CD4-positive, alpha-beta T cell treated with Interleukin-6 for 4 hours (primary cell): ENCODE measurements around the gene TGFBR3.
"Not testable (repeated sequence)": the region's sequence is repeated elsewhere in the genome, so short reads cannot be mapped to it uniquely, and the experiment has no call there.

Experiments
- DNase-seq: peaks from one replicate; pipeline ENCODE4 v3.0.0-alpha.2; 2020; ENCODE audit warnings: mixed read lengths

The TGFBR3 gene

DNA sequence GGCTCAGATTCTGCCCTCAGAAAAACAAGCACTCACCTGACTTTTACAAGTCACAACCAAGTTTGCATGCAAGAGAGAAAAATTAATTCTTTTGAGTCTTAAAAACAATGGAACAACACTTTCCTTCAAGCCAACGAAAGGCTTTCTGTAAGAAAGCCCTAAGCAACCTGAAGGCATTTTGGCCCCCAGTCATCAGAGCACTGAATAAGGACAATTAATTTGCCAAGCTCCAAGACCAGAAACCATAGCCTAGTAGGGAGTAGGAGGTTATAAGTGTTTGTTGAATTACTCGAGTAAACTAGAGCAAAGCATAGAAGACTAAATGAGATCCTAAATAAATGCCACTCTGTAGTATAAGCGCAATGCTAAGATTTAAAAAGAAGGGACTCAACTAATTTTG is 4.7 kb downstream of the TGFBR3 start:
- no peak for DNase-seq

DNA sequence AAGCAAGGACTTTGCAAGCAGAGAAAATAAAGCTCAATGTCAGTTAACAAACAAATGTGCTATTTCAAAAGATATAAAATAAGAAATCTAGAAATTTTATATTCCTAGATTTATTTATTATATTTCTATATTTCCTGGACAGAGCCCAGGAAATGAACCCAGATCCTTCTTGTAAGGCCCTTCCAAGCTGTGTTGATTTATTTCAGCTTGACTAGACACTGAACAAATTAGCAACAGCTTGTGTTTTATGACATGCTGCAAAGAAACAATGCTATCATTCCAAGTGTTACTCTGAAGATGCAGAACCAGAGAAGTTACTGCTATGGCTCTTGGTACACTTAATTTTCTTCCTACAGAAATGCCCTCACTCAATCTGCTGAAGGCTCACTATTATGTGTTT is 6.2 kb downstream of the TGFBR3 start:
- no peak for DNase-seq

DNA sequence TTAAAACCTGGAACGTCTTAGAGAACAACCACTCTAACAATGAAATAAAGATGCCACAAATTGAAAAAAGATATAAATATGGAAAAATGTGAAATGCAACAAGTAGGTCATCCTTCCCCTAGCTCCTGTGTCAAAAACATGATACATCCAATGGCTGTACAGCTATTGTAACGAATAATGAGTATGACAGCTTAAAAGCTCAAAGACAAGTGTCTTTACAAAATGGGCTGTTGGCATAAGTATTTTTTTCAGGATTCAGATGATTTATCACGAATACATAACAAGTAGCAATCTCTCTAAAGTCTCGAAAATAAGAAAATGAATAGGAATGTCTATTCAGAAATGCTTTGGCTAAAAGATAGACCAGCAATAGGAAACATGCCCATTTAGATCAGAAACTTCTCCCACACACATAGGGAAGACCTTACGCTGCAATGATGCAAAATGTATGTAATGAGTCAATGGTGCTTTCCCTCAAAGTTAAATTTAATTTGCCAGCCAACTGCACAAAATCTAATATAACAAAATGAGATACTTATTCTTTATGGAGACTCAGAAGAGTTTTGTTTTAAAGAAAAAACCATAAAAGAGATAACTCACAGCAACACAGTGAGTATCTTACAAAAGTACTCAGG is 8.3 kb downstream of the TGFBR3 start:
- DNase-seq: no peak

GRCh38 chr1:91876781-91877573 is 9.0 kb downstream of the TGFBR3 start:
- DNase-seq: no peak

DNA sequence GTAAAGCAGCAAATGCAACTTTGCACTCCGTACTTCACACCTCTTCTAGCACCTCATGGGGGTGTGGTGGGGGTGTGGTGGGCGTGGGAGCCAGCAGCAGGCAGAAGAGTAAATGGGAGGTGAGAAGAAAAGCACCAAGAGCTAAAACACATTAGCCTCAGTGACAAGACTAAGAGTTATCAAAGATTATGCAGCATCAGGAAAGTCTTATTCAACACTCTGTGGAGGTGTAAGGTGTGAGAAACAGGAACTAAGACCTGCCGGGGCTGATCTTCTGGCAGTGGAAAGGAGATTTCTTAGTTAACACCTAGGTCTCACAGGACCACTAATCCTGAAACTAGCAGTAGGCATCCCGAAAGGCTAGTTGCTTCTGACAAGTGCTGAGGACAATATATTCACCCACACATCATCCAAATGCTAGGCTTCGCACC is 9.9 kb downstream of the TGFBR3 start:
- peak; percentile 14 for DNase-seq

GRCh38 chr1:91874167-91874566 is 11.8 kb downstream of the TGFBR3 start:
- no peak for DNase-seq

DNA sequence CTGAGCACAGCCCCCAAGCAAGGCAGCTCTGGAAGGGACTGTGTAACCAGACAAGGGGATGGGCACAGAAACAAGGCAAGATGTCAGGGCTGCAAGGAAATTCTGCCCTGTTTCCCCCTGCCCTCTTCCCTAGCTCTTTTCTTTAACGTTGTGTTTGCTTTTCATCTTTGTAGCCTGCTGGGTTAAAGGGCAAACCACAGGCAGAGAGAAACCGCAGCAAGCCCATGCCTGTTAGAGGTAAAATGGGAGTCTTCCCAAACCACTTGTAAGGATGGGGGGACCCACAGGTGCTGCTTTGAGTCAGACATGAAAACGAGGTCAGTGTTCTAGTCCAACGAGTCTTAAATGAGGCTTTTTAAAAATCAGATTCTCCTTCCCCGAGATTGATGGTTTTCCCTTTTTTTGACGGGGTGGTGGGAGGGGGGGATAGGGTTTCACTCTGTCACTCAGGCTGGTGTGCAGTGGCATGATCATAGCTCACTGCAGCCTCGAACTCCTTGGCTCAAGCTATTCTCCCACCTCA is 13.3 kb downstream of the TGFBR3 start:
- DNase-seq: peak; percentile 49

DNA sequence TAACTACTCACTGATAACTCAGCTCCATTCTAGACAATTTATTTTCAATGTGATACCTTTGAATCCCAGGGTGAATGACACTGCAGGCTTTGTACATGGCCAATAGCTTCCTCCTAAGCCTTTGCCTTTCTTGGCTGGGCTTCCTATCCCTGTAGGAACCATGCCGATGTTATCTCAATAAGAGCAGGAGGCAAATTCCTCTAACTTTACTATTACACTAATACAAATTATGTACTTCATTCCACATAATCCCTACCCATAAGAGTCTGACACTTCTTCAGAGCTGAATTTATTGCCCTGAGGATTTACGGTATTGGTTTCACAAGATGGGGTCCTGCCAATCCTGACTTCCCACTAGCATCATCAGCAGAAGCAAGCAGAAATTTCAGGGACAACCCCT is 14.0 kb downstream of the TGFBR3 start:
- no peak for DNase-seq

DNA sequence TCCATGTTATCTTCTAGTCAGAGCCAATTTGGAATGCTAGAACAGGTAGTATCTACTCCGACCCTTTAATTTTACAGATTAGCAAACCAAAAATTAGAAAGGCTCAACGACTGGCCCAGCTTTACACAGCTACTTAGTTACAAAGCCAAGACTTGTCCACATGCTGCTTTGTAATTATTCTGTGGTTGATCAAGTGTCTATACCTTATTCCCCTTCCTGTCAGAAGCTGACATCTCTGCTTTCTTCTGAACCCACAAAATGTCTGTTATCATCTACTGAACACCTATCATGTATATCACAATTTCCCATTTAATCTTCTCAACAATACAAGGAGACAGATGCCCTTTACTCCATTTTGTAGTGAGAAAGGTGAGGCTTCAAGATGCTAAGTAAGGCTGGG is 15.6 kb downstream of the TGFBR3 start:
- no peak for DNase-seq

GRCh38 chr1:91866425-91866824 is 19.5 kb downstream of the TGFBR3 start:
- DNase-seq: no peak

GRCh38 chr1:91864017-91864700 is 21.8 kb downstream of the TGFBR3 start:
- DNase-seq: no peak

DNA sequence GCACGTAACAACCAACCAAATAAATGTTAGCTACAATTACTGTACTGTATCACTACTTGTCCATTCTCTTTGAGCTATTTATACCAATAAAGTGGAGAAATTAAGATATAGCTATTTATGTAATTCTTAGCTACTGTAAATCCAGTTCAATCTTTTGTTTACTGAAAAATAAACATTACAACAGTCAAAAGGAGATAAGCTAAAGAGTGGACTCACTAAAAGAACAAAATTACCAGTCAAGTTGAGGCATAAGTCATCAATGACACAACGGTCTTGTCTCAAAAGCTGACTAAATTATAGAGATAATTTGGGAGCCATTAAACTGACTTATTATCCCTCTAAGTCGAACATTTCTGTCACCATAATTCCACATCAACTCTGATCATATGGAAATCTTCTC is 22.5 kb downstream of the TGFBR3 start:
- DNase-seq: no peak

GRCh38 chr1:91862120-91862519 is 23.8 kb downstream of the TGFBR3 start:
- DNase-seq: no peak

DNA sequence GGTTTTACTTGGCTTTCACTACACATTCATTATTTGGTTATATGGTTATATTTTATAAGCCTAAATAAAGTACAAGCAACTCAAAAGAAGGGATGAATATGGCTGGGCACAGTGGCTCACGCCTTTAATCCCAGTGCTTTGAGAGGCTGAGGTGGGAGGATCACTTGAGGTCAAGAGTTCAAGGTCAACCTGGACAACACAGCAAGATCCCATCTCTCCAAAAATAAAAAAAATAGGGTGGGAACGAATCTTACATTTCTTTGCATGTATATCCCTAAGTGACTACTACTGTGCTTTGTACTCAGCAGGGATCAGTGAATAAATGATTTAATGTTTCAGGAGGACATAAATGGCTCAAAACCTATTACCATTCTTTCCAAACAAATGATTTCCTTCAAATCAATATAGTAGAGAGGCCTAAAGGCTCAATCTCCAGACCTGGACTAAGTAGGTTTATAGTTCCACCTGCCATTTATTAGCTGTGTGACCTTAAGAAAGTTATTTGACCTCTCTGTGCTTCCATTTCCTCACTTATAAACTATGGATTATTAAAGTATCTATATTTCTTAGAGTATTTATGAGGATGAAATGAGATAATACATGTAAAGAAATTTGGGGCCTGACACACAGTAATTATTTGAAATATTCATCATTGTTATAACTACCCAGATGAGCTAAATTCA is 28.3 kb downstream of the TGFBR3 start:
- DNase-seq: no peak

GRCh38 chr1:91856996-91857395 is 29.0 kb downstream of the TGFBR3 start:
- no peak for DNase-seq

DNA sequence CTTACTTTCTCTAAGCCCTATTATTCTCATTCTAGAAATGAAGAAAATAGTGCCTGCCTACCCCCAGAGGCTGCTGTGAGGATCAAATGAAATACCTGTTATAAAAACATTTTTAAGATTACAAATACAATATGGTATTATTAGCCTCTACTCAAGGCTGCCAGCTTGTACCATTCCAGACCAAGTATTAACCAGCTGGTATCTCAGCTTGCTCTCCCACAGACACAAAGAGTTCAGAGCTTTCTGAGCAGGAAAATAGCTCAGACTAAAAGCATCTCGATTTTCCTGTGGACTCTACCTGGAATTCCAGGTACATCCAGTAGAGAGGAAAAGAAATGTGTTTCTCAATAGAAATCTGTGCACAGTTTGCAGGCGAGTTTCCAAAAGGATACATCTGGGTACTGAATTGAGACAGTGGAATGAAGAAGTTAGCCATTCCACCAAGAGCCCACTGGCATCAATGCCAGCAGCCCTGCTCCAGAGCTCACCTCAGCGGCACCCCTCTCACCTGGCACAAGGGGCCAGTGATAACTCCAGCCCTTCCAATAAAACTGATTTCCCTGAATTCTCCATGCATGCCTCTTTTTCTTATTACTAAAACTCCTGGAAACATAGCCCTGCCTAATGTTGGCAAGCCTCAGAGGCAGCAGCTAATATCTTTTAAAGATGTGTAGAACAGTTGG is 31.0 kb downstream of the TGFBR3 start:
- no peak for DNase-seq

- DNase-seq: no peak
Observed at GRCh38 chr1:91853397-91853796, 32.6 kb downstream of the TGFBR3 start.

- DNase-seq: not testable (repeated sequence)
Observed at GRCh38 chr1:91852011-91852410, 33.9 kb downstream of the TGFBR3 start.

GRCh38 chr1:91851130-91852010 is 34.6 kb downstream of the TGFBR3 start:
- no peak for DNase-seq

GRCh38 chr1:91850708-91851107 is 35.2 kb downstream of the TGFBR3 start:
- no peak for DNase-seq

GRCh38 chr1:91847851-91848250 is 38.1 kb downstream of the TGFBR3 start:
- no peak for DNase-seq

DNA sequence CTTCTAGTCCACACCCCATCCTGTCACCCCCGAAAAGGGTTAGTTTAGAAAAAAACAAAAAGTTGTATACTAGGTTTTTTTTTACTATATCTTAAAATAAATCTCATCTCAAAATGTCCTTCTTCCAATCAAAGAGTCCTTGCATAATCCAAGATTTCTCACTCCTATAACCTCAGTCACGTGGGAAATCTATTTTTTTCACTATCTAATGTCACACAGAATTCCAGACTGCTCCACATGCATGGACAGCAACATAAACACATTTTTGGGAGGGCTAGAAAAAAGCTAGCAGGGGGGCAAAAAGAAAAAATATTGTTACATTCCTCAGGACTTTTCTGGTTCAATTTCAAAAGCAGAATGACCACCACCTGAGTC is 39.3 kb downstream of the TGFBR3 start:
- DNase-seq: no peak
